K562 (cell line): ENCODE results near the gene DPEP3. TPM values are rescaled to one million over a fixed set of nuclear protein-coding genes. Genes with fewer than 3 reads are reported as not detected.

Experiments
- ATAC-seq: fragments of 200-7000 bp; cut with Tn5 transposase; 3 replicates; pipeline ENCODE4 v1.9.1; 2020; ENCODE audit warnings: moderate library complexity
- BruUV-seq: library from RNA; stranded (reverse); fragments of 400-500 nt; replicated peaks from 2 replicates; lab custom pipeline; 2021; lab: Mats Ljungman, UMichigan
- CTCF ChIA-PET: fragments of 300-600 bp; formaldehyde crosslinking; extraction: SDS; loops from one replicate; lab custom pipeline; 2021; ENCODE audit warnings: low intra/inter-chr PET ratio; lab: Yijun Ruan, JAX
- POLR2A ChIA-PET: fragments of 300-600, 350-650 bp; sonication (Branson Sonifier 250); formaldehyde crosslinking; extraction: SDS; loops from one replicate; lab custom pipeline; 2021; ENCODE audit warnings: antibody characterized with exemption, inconsistent platforms; lab: Yijun Ruan, JAX
- DNase-seq, 4 experiments: peaks; one replicate each; pipeline versions ENCODE4 v3.0.0 to v3.0.0-alpha.2; 2011 to 2018; ENCODE audit warnings: low spot score in 3 of 4, mixed read lengths in 3 of 4; ENCODE audit errors: extremely low read depth in 1 of 4
- FAIRE-seq: peaks from 2 replicates; lab custom pipeline; 2011; peaks lifted over from hg19 to GRCh38; lab: Jason Lieb, UNC
- H2AFZ ChIP-seq: 2 replicates; pipeline ENCODE4 v1.6.0; 2011; ENCODE audit warnings: low read depth, low read length, control low read depth, inconsistent platforms
- H3K27ac ChIP-seq: fragments of 200-600 bp; 3 replicates; pipeline ENCODE4 v1.8.0; 2011; ENCODE audit warnings: low read depth, mild to moderate bottlenecking, control low read depth, inconsistent platforms, low read length, moderate library complexity, mixed read lengths; ENCODE audit errors: extremely low read depth
- H3K27me3 ChIP-seq, 2 experiments: fragments of 300-600 bp in 1 of 2; 2 replicates in 1 of 2; 3 replicates in 1 of 2; pipeline versions ENCODE4 v1.6.0 to v1.8.0; 2011; ENCODE audit warnings: inconsistent platforms in 2 of 2, low read length in 2 of 2, mild to moderate bottlenecking in 1 of 2, mixed read lengths in 1 of 2, moderate library complexity in 1 of 2; ENCODE audit not compliant: control insufficient read depth in 2 of 2, insufficient read depth in 2 of 2
- H3K36me3 ChIP-seq: fragments of 300-600 bp; 3 replicates; pipeline ENCODE4 v1.8.0; 2011; ENCODE audit warnings: mild to moderate bottlenecking, low read length, inconsistent platforms; ENCODE audit not compliant: control insufficient read depth, insufficient read depth
- H3K4me1 ChIP-seq, 2 experiments: fragments of 200-600 bp in 1 of 2; replicated peaks in 1 of 2; 2 replicates in 1 of 2; 3 replicates in 1 of 2; pipeline versions ENCODE4 v1.5.1 to v1.8.0; 2011; ENCODE audit warnings: inconsistent platforms in 2 of 2, low read length in 2 of 2, mild to moderate bottlenecking in 1 of 2, mixed read lengths in 1 of 2, moderate library complexity in 1 of 2; ENCODE audit not compliant: control insufficient read depth in 2 of 2, insufficient read depth in 2 of 2
- H3K4me2 ChIP-seq: 2 replicates; pipeline ENCODE4 v1.6.1; 2011; ENCODE audit warnings: low read length, control low read depth, inconsistent platforms, mixed read lengths; ENCODE audit not compliant: insufficient read depth
- H3K4me3 ChIP-seq: fragments of 200-600 bp; sonication (generic), shearing (Covaris generic); 2 replicates; pipeline ENCODE4 v1.5.1; 2016; ENCODE audit warnings: control low read depth, inconsistent platforms
- H3K79me2 ChIP-seq: fragments of 200-600 bp; 3 replicates; pipeline ENCODE4 v1.8.0; 2011; ENCODE audit warnings: low read length, inconsistent platforms; ENCODE audit not compliant: control insufficient read depth, insufficient read depth
- H3K9ac ChIP-seq, 2 experiments: 2 replicates each; pipeline versions ENCODE4 v1.6.0 to v1.6.1; 2011; ENCODE audit warnings: low read depth in 2 of 2, low read length in 2 of 2, control low read depth in 1 of 2, inconsistent platforms in 1 of 2, mild to moderate bottlenecking in 1 of 2, mixed read lengths in 1 of 2; ENCODE audit not compliant: insufficient read depth in 1 of 2
- H3K9me1 ChIP-seq: one replicate; pipeline ENCODE4 v1.6.0; 2011; ENCODE audit warnings: inconsistent platforms, mild to moderate bottlenecking, low read length, moderate library complexity; ENCODE audit not compliant: control insufficient read depth, insufficient read depth
- H3K9me3 ChIP-seq: replicated peaks from 2 replicates; pipeline ENCODE4 v1.5.1; 2011; ENCODE audit warnings: low read depth, low read length, inconsistent platforms; ENCODE audit not compliant: control insufficient read depth, insufficient read depth
- H4K20me1 ChIP-seq: replicated peaks from 2 replicates; pipeline ENCODE4 v1.6.1; 2011; ENCODE audit warnings: low read length, inconsistent platforms, mixed read lengths; ENCODE audit not compliant: control insufficient read depth, insufficient read depth
- ADNP ChIP-seq: fragments of 200-800 bp; sonication (Bioruptor generic); IDR thresholded peaks from 2 replicates; pipeline ENCODE4 v1.6.1; 2016; ENCODE audit warnings: missing genetic modification characterization, missing compliant biosample characterization
- C11orf30 ChIP-seq: fragments of 450-650 bp; IDR thresholded peaks from 2 replicates; pipeline ENCODE4 v1.6.1; 2016; ENCODE audit warnings: low read depth, mild to moderate bottlenecking
- CGGBP1 ChIP-seq: fragments of 250-450 bp; sonication (Bioruptor Pico); IDR thresholded peaks from 2 replicates; pipeline ENCODE4 v1.9.0; 2021; ENCODE audit warnings: mild to moderate bottlenecking
- COPS2 ChIP-seq: fragments of 450-650 bp; conservative IDR thresholded peaks from 2 replicates; pipeline ENCODE4 v1.6.1; 2016; ENCODE audit warnings: mild to moderate bottlenecking, moderate library complexity
- CREB1 ChIP-seq, 2 experiments: sonication (generic) in 1 of 2; formaldehyde crosslinking in 1 of 2; IDR thresholded peaks; 2 replicates each; pipeline versions ENCODE4 v1.6.1 to v1.8.0; 2012 to 2022; ENCODE audit warnings: inconsistent platforms in 1 of 2, mild to moderate bottlenecking in 1 of 2, missing genetic modification reagents in 1 of 2, moderate library complexity in 1 of 2
- CXXC5 ChIP-seq: fragments of 250-450 bp; sonication (Bioruptor Pico); IDR thresholded peaks from 2 replicates; pipeline ENCODE4 v1.8.0; 2022; ENCODE audit warnings: inconsistent platforms, mild to moderate bottlenecking, moderate library complexity
- DPF2 ChIP-seq: fragments of 450-650 bp; IDR thresholded peaks from 2 replicates; pipeline ENCODE4 v1.6.1; 2016
- FOS ChIP-seq: IDR thresholded peaks from 3 replicates; pipeline ENCODE4 v1.6.1; 2011; ENCODE audit not compliant: insufficient read length; ENCODE audit errors: extremely low read depth
- HEY1 ChIP-seq: fragments of 250-450 bp; sonication (Bioruptor Pico); IDR thresholded peaks from 2 replicates; pipeline ENCODE4 v1.5.0; 2020; ENCODE audit warnings: mild to moderate bottlenecking, moderate library complexity, borderline replicate concordance
- HNRNPUL1 ChIP-seq: fragments of 200-400 bp; formaldehyde crosslinking; IDR thresholded peaks from 2 replicates; pipeline ENCODE4 v1.6.1; 2017; ENCODE audit warnings: low read length
- MEF2D ChIP-seq: conservative IDR thresholded peaks from 2 replicates; pipeline ENCODE4 v1.6.1; 2016; ENCODE audit warnings: low read depth, missing genetic modification characterization, missing compliant biosample characterization
- NCOA2 ChIP-seq, 2 experiments: fragments of 450-650 bp; IDR thresholded peaks; 2 replicates each; pipeline ENCODE4 v1.6.1; 2018; ENCODE audit warnings: mild to moderate bottlenecking in 2 of 2, moderate library complexity in 1 of 2; ENCODE audit not compliant: partially characterized antibody in 2 of 2
- NONO ChIP-seq, 2 experiments: fragments of 200-400 bp in 1 of 2; fragments of 450-650 bp in 1 of 2; formaldehyde crosslinking in 1 of 2; IDR thresholded peaks; 2 replicates each; pipeline ENCODE4 v1.6.1; 2017; ENCODE audit warnings: low read depth in 2 of 2, mild to moderate bottlenecking in 2 of 2, moderate library complexity in 2 of 2, low read length in 1 of 2
- PHF20 ChIP-seq: fragments of 450-650 bp; IDR thresholded peaks from 2 replicates; pipeline ENCODE4 v1.6.1; 2018; ENCODE audit not compliant: partially characterized antibody
- POLR2A ChIP-seq: fragments of 450-650 bp; conservative IDR thresholded peaks from 2 replicates; pipeline ENCODE4 v1.6.1; 2016
- POLR3G ChIP-seq: IDR thresholded peaks from 2 replicates; pipeline ENCODE4 v1.6.1; 2011; ENCODE audit not compliant: insufficient read length, insufficient replicate concordance; ENCODE audit errors: extremely low read depth
- SMAD2 ChIP-seq: fragments of 150-350 bp; IDR thresholded peaks from 2 replicates; pipeline ENCODE4 v1.6.1; 2014; ENCODE audit warnings: low read depth, mild to moderate bottlenecking, low read length
- SOX6 ChIP-seq: fragments of 450-650 bp; IDR thresholded peaks from 2 replicates; pipeline ENCODE4 v1.6.1; 2014; ENCODE audit warnings: mild to moderate bottlenecking
- SPI1 ChIP-seq: IDR thresholded peaks from 2 replicates; pipeline ENCODE4 v1.6.1; 2011; ENCODE audit warnings: low read depth, low read length, control low read depth, borderline replicate concordance
- SRF ChIP-seq, 2 experiments: fragments of 250-450, 450-650 bp in 1 of 2; sonication (Bioruptor Pico) in 1 of 2; sonication (generic) in 1 of 2; formaldehyde crosslinking; IDR thresholded peaks; 2 replicates each; pipeline versions ENCODE4 v1.5.0 to v1.5.1; 2020 to 2022; ENCODE audit warnings: mild to moderate bottlenecking in 1 of 2, missing genetic modification reagents in 1 of 2
- TBL1XR1 ChIP-seq, 2 experiments: IDR thresholded peaks; 2 replicates each; pipeline ENCODE4 v1.6.1; 2012; ENCODE audit warnings: improper control_type of control experiment in 2 of 2, low read length in 2 of 2, mild to moderate bottlenecking in 1 of 2
- ZNF3 ChIP-seq: fragments of 250-450 bp; sonication (Bioruptor Pico); IDR thresholded peaks from 2 replicates; pipeline ENCODE4 v1.5.0; 2021; ENCODE audit warnings: mild to moderate bottlenecking, moderate library complexity
- ZNF316 ChIP-seq: fragments of 450-650 bp; IDR thresholded peaks from 2 replicates; pipeline ENCODE4 v1.6.1; 2016
- ZNF324 ChIP-seq: fragments of 250-450 bp; sonication (Bioruptor Pico); IDR thresholded peaks from 2 replicates; pipeline ENCODE4 v1.4.0; 2020; ENCODE audit warnings: mild to moderate bottlenecking
- WGBS: fragments of 100-300 bp; shearing (Covaris generic); methylation state at CpG from one replicate; pipeline ENCODE4 v1.1.6; 2016; ENCODE audit warnings: low coverage, mixed read lengths; ENCODE audit not compliant: insufficient coverage; ENCODE audit errors: missing lambda C conversion rate; 5-methylcytosine and 5-hydroxymethylcytosine counted together
- in situ Hi-C: fragments of 300-500 bp; cut with MboI; formaldehyde crosslinking; loops from 4 replicates; pipeline ENCODE4 v1.15.0; 2018; ENCODE audit warnings: inconsistent platforms, mixed read lengths
- intact Hi-C: fragments of 100-400 bp; cut with micrococcal nuclease; formaldehyde crosslinking; loops from 2 replicates; pipeline ENCODE4 v1.14.2; 2022
- polyA plus RNA-seq, 8 experiments: library from polyadenylated mRNA; depleted of rRNA in 4 of 8; stranded (reverse) in 5 of 8; unstranded in 3 of 8; fragments of >200 nt; fragmentation: Nextera tagmentation in 2 of 8; fragmentation: Illumina TruSeq in 1 of 8; extraction: Ambion mirVana in 2 of 8; extraction: Trizol in 1 of 8; gene quantifications; 2 replicates each; pipeline versions ENCODE4 v1.2.1 to v1.2.3, GENCODE V29; 2011 to 2014; ENCODE audit warnings: inconsistent platforms in 1 of 8, missing spikeins in 1 of 8
- total RNA-seq, 7 experiments: library from RNA; depleted of rRNA in 6 of 7; stranded (reverse); fragments of >200 nt in 6 of 7; fragmentation: Illumina TruSeq in 2 of 7; extraction: Trizol in 2 of 7; gene quantifications; 2 replicates each; pipeline versions ENCODE4 v1.2.1 to v1.2.3, GENCODE V29; 2011 to 2021; ENCODE audit warnings: low replicate concordance in 1 of 7

Gene DPEP3
- total and polyA plus RNA-seq, 9 of the 15 experiments (the other 6 are each of a cell fraction or from before 2014, with no cell fraction given): not detected

DNA sequence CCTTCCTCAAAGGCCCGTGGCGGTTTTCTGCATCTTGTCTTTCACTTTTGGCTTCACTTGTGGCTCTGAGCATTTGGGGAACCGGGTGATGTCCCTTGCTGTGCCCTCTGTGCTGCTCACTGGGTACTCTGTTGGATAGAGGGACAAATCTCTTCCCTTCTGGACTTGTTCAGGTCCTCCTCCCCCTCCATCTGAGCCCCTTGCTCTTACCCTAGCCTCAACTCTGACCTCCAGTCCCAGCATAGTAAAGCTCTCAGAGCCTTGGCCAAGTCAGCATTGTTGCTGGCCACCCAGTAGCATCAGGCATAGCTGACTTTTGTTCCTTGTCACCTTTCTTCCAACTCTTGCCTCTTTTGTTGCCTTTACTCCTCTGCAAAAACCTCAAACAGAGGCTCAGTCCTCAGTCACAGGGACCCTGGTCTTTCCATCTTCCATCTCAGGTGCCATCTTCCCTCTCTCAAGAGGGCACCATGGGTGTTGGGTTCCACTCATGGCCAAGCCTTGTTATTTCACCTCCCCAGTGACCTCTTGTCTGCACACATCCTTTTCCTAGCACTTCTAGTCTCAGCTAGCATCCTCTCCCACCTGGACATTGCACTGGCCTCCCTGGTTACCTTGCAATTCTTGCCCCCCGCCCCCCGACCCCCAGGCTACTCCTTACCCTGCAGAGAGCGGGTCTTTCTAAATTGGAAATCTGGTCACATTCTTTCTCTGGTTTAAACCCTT lies 43.3 kb downstream of the DPEP3 start:
- H3K9me1 ChIP-seq: no peaks in the 10 kb centered on the region
- H3K79me2 ChIP-seq: peaks cover 42% of the 10 kb centered on the region
- peaks cover 20 to 65% of the 10 kb centered on the region in 2 experiments for H3K4me1 ChIP-seq
- H3K4me2 ChIP-seq: peak overlapping the region; percentile 99
- ATAC-seq (peak; percentile 0; the same call in 2 of the 3 replicates), DNase-seq (peak in 1 of 4 experiments; percentile 65), FAIRE-seq (peak; percentile 74)
- ChIA-PET CTCF (no interaction called here), POLR2A (interaction anchor here (0.6 to 1.7 kb wide), 10 partner anchors 10 to 118 kb away, joined by 3 to 6 read pairs (median 3); no protein-coding TSS in a partner anchor)
- peak overlapping the region; percentile 89 for H3K27ac ChIP-seq
- peaks cover 27% of the 10 kb centered on the region; the same call in 2 of the 3 replicates for H3K36me3 ChIP-seq
- H3K9ac ChIP-seq: peak overlapping the region; percentile 90 to 98
- intact Hi-C loops: loop anchor here (5.0 to 10.0 kb wide), 2 partner anchors 105 to 412 kb away; partner anchors contain the start of gene RIPOR1
- WGBS: 20% methylated on average over 4 of the region's 6 CpGs
- H3K27me3 ChIP-seq: no peaks in the 10 kb centered on the region
- BruUV-seq: no TSS peak
- in situ Hi-C loops: no loop called here
- H3K9me3 ChIP-seq: no peaks in the 10 kb centered on the region
- peak overlapping the region; percentile 95 for H2AFZ ChIP-seq
- 0 out of 2 replicates have a peak, but pooled peaks cover 4% of the 10 kb centered on the region for H4K20me1 ChIP-seq
- peak overlapping the region; percentile 85 for H3K4me3 ChIP-seq
- TF ChIP-seq DPF2 (peak; percentile 31; the same call in 1 of the 2 replicates), NCOA2 (IDR thresholded peaks at IDR 0.05; ENCODE audit: partially characterized antibody in 2 of 2) (no peak), C11orf30 (no peak), SMAD2 (no peak), SRF (CRISPR knock-in tag; IDR thresholded peaks at IDR 0.05) (no peak), HNRNPUL1 (no peak), COPS2 (no peak), SPI1 (peak; percentile 58; the same call in 1 of the 2 replicates), CREB1 (IDR thresholded peaks at IDR 0.05) (no peak), CREB1 (CRISPR knock-in tag; IDR thresholded peaks at IDR 0.05) (no peak), POLR3G (no peak), CGGBP1 (CRISPR knock-in tag) (no peak), POLR2A (0 out of 2 replicates have a peak, but pooled peaks have one; percentile 20), SOX6 (no peak), ADNP (tag) (no peak), NONO (IDR thresholded peaks at IDR 0.05; ENCODE audit: low read depth in 2 of 2, low read length in 1 of 2) (no peak), FOS (no peak), PHF20 (peak; percentile 9), HEY1 (CRISPR knock-in tag) (no peak), ZNF316 (no peak), CXXC5 (CRISPR knock-in tag) (no peak), ZNF324 (CRISPR knock-in tag) (no peak), ZNF3 (CRISPR knock-in tag) (no peak), MEF2D (tag) (no peak), TBL1XR1 (IDR thresholded peaks at IDR 0.05; ENCODE audit: low read length in 2 of 2) (no peak)
